GM21515 (cell line): ENCODE results near the gene SHANK3.
"Not testable (repeated sequence)": the region's sequence is repeated elsewhere in the genome, so short reads cannot be mapped to it uniquely, and the experiment has no call there.

Source experiments
- ATAC-seq: cut with Tn5 transposase; IDR thresholded peaks from one replicate; pipeline ENCODE4 v1.9.1; 2021; ENCODE audit not compliant: unreplicated experiment

Gene SHANK3

DNA sequence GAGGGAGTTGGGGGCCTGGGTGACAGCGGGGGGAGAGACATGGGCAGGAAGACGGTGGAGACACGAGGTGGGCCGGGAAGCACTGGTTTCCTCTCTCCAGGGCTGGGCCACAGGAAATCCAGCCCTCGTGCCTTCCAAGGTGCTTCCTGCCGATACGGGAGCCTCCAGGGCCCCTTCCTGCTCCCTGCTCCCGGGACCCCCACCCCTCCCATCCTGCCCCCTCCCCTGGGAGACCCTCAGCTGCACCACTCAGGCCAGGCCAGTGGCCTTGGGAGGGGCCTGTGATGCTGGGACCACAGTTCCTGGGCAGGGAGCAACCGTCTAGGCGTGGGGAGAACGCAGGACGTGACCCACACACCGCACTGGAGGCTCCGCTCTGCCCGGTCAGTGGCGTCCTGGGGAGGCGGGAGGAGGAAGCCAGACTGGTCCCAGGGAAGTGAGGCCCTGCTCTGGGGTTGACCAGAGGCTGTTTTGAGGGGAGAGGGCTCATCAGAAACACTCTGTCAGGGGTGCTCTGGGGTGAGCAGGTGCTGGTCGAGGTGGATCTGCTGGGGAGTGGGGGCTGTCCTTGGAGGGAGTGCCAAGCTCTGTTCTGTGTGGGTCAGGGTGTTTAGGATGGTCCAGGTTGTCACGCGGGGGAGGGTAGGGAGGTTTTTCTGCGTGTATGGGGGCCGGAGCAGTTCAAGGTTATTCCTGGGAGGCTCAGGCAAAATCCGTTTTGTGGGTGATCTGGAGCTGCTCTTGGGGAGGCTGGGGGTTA is at the start of gene SHANK3:
TSS of gene SHANK3 (plus strand) at position 353 of the 760 bp plus-strand sequence.
- no peak for ATAC-seq

DNA sequence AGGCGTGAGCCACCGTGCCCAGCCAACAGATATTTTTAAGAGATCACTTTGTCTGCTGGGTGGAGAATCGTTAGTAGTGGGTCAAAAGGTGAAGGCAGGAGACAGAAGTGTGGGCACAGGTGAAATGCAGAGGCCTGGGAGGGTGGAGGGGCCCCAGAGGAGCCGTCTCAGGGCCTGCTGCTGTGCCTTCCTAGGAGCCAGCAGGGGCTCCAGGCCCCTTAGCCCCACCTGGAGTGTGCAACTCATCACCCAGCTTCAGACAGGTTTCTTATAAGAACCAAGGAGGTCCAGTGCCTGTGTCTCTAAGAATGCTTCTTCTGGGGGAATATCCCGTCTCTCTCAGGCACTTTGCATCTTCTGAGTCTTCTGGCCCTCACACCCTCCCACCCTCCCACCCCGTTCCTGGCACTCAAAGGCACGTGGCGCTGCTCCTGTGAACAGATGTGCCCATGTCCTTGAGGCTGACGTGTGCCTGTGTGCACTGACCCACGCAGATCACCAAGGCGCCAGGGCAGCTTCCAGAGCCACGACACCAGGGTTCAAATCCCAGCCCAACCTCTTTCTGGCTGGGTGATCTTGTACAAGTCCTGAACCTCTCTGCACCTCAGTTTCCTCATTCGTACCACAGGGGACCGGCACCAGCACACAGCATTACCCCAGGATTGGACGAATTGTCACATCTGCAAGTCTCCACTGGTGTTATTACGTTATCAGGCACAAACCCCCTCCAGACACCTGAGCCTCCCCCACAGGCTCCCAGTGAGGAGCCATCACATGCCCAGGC is 48.1 kb upstream of the SHANK3 start:
- ATAC-seq = no peak

DNA sequence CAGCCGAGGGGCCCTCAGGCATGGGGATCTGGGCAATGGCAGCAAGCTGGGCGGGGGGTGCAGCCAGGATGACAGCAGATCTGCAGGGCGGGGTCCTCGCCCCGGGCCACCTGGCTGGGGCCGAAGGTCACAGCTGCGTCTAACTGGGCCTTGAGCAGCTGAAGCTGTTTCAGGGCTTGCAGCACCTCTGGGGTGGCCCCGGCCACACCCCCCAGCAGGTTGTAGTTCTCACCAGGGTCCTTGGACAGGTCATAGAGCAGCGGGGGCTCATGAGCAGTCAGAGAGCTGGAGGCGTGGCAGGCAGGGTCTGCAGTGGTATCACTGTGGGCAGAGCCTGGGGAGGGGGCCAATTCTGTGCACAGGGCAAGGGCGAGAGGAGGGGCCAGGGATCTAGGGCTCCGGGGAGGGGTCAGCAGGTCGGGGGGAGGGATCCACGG is 47.5 kb upstream of the SHANK3 start:
- ATAC-seq = no peak

DNA sequence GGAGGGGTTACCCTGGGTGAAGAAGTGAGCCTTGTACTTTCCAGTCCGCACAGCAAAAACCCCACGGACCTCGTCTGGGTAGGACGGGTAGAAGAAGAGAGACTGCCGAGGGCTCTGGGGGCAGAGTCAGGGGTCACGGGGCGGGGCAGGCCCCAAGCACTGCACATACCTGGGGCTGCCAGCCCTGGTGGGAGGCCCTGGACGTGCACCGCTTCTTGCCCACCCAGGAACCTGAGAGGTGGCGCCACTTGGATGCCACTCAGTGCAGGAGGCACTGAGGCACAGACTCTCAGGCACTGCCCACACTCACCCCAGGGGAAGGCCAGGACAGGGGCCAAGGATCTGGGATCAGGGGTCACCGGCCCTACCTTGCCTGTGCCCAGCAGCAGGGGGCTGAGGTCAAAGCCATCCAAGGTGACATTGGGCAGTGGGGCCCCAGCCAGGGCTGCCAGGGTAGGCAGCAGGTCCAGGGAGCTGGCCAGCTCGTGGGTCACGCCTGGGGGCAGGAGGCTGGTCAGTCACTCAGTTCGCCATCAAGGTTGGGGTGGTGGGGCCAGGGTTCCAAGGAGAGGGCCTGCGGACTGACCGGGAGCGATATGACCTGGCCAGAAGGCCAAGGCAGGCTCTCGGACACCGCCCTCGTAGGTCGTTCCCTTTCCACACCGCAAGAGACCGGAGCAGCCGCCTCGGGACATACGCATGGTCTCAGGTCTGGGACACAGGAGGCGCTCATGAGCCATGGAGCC is 46.9 kb upstream of the SHANK3 start:
- ATAC-seq = no peak

DNA sequence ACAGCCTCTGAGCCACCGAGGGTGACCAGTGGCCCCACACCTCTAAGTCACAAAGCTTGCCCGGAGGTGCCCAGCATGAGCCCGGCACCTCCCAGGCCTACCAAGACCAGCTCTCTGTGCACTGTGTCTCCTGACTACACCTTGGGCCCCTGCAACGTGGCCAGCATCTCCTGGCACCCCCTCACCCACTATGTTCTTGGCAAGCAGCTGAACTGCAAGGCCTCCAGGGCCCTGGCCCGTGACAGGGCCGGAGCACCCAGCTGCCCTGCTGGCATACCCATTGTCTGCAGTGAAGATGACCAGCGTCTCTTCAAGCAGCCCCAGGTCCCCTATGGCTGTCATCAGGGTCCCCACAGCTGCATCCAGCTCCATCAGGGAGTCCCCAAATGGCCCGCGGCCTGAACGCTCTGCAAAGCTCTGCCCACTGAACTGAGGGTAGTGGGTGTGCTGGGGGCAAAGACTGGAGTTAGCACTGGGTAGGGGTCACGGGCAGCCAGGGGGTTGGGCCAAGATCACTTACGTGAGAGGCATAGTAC is 46.2 kb upstream of the SHANK3 start:
- ATAC-seq = no peak

DNA sequence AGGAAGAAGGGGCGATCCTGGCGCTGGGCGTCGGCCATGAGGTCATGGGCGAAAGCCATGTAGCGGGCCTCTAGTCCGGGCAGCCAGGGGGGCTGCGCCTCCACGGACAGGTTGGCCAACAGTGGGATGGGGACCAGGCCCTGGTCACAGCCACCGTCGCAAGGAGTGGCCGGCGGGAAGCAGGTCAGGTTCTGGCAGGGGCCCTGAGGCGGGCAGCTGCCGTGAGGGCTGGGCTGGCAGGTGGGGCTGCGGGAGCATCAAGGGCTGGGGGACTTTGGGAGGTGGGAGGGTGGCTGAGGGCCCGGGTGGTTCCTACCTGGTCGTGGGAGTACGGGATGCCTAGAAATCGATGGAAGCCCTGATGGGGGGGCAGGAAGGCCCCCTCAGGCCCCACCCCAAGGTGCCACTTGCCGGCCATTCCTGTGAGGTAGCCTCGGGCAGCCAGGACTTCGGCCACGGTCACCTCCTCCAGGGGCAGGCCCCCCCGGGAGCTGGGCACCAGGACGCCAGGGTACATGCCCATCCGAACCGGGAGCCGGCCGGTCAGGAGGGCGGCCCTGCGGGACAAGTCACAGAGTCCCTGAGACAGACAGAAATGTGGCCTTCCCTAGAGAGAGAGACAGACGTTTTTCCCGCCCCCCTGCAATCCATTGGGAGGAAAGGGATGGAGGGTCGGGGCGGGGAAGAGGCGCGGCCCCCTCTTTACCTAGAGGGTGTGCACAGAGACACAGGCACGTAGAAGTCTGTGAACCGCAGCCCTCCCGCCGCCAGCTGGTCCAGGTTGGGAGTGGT is 45.6 kb upstream of the SHANK3 start:
- no peak for ATAC-seq

DNA sequence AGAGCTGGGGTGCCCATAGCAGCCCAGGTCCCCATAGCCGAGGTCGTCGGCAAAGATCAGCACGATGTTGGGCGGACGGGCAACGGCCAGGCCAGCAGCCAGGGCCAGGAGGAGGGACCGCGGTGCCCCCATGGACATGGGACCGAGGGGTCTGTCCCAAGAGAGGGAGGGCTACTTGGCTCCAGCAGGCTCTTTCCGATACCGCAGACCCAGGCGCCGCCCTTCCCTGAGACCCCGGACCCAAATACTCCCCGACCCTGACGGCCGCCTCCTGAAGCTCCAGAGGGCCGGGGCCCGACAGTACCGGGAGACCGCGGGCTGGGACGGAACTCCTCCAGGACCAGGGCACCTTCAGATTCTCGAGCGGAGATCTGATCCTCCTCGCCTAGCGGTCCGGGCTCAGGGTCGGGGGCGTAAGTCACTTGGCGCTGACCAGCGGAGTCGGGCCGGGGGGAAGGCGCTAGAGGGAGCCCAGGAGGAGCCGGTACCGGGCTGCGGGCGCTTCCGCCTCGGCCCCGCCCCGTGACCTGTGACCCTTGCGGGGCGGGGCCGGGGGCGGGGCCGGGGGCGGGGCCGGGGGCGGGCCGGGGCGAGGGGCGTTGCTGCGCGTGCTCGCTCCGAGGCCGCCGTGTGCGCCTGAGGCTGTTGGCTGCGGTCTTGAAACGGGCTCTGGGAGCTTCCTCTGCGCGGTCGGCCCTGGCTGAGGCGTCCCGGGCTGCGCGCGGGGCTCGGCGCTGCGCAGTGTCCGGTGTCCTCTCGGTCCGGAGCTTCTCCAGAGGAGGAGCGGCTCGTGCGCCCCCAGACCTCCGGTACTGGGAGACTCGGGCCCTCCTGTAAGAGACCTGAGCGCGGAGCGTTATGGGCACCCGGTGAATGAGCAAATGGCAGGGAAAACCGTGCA is 44.7 kb upstream of the SHANK3 start, which contains the start of gene ARSA:
TSS of gene ARSA (minus strand) at position 511 of the 901 bp plus-strand sequence. CDS start at position 138, 373 bp downstream.
- peak; percentile 69 for ATAC-seq

DNA sequence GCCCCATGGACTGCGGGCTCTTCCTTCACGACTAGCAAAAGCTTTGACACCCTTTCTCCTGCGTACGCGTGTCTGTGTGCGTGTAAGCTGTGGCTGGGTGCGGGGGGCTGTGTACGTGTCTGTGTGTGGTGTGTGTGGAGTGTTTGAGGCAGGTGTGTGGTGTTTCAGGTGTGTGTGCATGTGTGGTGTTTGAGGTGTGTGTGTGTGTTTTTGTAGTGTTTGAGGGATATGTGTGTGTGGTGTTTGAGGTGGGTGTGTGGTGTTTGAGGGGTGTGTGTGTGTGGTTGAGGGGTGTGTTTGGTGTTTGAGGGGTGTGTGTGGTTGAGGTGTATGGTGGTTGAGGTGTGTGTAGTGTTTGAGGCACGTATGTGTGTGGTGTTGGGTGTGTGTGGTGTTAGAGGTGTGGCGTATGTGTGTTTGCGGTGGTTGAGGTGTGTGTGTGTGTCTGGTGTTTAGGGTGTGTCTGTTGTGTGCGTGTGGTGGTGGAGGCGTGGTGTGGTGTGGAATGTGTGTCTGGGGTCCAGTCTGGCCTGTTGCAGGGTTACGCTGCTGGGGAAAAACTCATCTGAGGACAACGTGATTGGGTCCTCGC is 44.0 kb upstream of the SHANK3 start:
- ATAC-seq = no peak

DNA sequence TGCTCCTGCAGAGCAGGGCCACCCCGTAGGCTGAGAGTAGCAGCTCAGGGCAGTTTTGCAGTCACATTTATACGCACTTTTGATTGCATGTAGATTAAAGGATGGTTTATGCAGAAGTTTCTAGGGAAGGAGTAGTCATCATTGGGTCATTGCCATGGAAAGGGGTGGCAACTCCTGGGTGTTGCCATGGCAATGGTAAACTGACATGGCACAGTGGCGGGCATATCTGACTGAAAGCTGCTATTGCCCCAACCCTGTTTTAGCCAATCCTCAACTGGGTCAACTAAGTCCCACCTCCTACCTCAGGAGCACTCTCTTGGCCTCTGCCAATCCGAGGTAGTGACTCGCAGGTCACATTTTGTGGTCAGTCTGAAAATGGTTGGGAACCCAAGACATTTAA is 42.2 kb upstream of the SHANK3 start:
- no peak for ATAC-seq

DNA sequence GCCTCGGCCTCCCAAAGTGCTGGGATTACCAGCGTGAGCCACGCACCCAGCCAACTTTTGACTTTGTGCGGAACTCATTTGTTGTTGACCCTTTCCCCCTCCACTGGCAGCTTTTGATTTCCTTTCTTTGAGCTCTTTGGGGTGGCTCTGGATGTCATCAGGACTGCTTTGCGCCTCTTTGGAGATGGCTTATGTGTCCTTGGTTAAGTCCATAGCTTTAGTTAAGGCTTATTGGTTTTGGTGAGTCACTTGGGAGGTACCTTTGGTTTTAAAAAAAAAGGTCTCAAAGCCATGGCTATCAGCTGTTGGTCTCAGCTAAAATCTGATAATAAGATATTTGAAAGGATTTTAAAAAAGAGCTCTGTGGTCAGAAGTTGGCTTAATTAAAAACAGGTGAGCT is 39.5 kb upstream of the SHANK3 start:
- no peak for ATAC-seq

DNA sequence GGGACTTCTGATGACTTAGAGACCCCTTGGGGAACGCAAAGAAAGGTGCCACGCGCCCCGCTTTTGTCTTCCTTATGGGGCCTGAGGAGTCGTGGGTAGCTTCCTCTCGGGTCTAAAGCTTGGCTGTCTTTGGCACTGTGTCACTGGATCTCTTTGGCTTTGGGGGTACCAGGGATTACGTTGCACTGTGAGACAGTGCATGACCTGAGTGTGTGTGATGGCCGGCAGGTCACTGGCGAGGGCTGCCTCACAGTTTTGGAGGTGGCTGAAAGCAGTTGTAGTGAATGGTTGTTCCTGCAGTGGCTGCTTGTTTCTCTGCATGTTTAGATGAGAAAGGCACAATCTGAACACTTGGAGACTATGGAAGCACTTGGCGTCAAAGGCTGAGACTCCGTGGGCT is 38.9 kb upstream of the SHANK3 start:
- no peak for ATAC-seq

DNA sequence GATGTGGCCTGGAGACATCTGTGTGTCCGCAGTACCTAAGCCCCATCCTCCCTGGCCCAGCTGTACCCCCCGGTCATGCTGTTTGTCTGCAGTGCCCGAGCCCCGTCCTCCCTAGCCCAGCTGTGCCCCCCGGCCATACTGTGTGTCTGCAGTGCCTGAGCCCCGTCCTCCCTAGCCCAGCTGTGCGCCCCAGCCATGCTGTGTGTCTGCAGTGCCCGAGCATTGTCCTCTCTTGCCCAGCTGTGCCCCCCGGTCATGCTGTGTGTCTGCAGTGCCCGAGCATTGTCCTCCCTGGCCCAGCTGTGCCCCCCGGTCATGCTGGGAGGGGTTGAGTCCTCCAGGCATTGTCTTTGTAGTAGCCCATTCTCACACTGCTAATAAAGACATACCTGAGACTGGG is 37.0 kb upstream of the SHANK3 start:
- no peak for ATAC-seq

DNA sequence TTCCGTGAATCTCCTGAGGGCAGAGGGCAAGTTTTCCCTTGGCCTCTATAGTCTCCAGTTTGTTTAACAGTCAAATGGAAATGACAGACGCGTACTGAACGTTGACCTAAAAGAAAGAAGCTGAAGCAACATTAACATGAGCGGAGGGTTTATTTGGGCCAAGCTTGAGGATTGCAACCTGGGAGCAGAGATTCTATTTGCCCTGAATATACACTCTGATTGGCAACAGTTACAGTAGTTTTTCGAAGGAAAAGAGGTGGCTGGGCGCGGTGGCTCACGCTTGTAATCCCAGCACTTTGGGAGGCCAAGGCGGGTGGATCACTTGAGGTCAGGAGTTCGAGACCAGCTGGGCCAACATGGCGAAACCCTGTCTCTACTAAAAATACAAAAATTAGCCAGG is 32.3 kb upstream of the SHANK3 start:
- ATAC-seq = not testable (repeated sequence)

DNA sequence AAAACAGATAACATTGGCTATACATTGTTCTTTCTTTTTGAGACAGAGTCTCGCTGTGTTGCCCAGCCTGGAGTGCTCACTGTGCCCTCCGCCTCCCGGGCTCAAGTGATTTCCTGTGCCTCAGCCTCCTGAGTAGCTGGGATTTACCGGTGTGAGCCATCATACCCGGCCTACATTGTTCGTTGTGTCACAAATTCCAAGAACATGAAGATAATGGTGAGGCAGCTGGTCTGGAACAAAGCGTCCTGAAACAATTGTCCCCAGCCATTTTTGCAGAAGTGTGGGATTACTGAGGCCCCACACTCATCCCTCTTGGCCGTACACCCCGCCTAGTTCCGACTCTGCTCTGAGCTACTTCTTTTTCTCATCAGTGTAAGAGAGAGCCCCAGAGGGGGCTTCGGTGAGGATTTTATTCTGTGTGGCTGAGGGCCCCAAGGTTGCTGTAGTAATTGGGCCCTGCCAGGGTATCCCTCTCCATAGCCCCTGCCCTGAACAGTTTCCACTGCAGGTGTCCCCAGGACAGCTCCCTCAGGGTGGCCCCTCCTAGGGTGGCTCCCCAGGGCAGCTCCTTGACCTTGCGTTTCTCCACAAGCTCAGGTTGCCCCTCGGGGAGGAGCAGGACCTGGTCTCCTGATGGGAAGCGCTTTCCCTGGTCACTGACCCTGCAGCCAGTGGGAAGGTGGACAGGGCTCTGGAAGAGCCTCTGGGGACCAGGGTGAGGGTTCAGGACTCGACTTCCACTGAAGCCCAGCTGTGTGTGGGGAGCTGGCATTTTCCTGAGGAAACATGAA is 31.6 kb upstream of the SHANK3 start:
- ATAC-seq = no peak

DNA sequence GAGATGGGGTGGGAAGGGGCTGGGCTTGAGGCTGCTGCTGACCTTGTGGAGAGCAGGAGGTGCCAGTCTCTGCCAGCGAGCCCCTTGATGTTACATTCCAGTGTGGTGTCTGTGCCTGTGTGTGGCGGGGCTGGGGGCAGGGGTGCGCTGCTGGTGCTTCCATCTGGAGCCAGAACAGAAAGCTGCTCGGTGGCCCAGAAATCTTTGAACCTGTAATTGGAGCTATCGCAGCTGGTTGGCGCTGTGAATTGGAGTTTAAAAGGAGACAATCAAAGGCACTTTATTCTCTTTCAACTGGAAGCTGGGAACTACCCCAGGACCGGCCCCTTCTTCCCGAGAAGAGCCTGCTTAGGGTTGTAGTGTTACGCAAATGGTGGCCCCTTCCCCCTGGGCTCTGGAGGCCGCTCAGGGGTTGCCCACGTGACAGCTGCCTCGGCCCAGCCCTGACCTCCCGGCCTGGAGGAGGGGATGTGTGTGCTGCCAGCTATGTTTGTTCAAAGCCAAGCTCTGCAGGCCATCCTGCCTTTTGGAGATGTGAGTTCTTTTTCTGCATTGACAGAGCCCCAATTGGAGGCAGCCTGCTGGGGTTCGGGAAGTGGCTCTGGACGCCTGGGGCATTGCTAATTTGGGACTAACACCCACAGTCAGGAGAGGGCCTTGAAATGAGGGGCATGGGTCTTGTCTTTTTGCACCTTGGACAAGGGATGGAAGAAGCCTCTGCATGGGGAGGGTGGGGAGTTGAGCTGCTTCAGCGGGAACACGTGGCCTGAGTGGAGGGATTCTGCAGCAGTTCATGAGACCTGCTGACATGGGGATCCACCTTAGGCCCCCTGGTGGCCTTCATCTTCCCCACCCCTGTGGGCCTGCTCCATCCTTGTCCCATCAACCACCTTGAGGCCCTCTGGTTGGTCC is 30.7 kb upstream of the SHANK3 start:
- ATAC-seq = no peak

DNA sequence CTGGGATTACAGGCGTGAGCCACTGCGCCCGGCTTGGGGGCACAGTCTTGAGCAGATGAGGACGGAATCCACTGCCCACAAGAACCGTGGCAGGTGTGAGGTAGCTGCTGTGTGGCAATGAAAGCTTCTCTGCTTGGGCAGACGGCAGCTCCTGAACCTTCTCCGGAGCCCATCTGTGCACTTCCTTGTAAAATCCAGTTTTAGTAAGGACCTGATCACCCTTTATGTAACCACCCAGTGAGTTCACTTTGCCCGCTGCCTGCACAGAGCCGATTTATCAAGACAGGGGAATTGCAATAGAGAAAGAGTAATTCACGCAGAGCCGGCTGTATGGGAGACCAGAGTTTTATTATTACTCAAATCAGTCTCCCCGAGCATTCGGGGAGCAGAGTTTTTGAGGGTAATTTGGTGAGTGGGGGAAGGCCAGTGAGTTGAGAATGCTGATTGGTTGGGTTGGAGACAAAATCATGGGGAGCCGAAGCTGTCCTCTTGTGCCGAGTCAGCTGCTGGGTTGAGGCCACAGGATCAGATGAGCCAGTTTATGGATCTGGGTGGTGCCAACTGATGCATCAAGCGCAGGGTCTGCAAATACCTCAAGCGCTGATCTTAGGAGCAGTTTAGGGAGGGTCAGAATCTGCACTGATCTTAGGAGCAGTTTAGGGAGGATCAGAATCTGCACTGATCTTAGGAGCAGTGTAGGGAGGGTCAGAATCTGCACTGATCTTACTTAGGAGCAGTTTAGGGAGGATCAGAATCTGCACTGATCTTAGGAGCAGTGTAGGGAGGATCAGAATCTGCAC is 29.4 kb upstream of the SHANK3 start:
- not testable (repeated sequence) for ATAC-seq

DNA sequence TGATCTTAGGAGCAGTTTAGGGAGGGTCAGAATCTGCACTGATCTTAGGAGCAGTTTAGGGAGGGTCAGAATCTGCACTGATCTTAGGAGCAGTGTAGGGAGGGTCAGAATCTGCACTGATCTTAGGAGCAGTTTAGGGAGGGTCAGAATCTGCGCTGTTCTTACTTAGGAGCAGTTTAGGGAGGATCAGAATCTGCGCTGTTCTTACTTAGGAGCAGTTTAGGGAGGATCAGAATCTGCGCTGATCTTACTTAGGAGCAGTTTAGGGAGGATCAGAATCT is 28.9 kb upstream of the SHANK3 start:
- not testable (repeated sequence) for ATAC-seq
